RWPE2 (cell line): ENCODE measurements around the gene UPB1.

Experiments
- ATAC-seq: fragments of 200-7000 bp; cut with Tn5 transposase; 3 replicates; pipeline ENCODE4 v1.9.1; 2021; ENCODE audit warnings: low read depth
- DNase-seq: peaks from one replicate; pipeline ENCODE4 v3.0.0-alpha.2; 2020; ENCODE audit warnings: low spot score
- H3K27ac ChIP-seq: fragments of 450-650 bp; 2 replicates; pipeline ENCODE4 v1.5.1; 2017; ENCODE audit warnings: mild to moderate bottlenecking; ENCODE audit not compliant: poor library complexity, severe bottlenecking
- H3K27me3 ChIP-seq: fragments of 250-450 bp; sonication (Bioruptor Pico); 2 replicates; pipeline ENCODE4 v1.5.1; 2021; ENCODE audit warnings: mild to moderate bottlenecking, moderate library complexity; ENCODE audit not compliant: insufficient read depth, poor library complexity, severe bottlenecking
- H3K36me3 ChIP-seq: fragments of 250-450 bp; sonication (Bioruptor Pico); 2 replicates; pipeline ENCODE4 v1.5.1; 2020; ENCODE audit warnings: low read depth, mild to moderate bottlenecking, moderate library complexity
- H3K4me1 ChIP-seq: fragments of 250-450 bp; sonication (Bioruptor Pico); 2 replicates; pipeline ENCODE4 v1.5.1; 2021; ENCODE audit warnings: mild to moderate bottlenecking, moderate library complexity; ENCODE audit not compliant: insufficient read depth, poor library complexity, severe bottlenecking
- H3K4me3 ChIP-seq: fragments of 250-450 bp; sonication (Bioruptor Pico); 2 replicates; pipeline ENCODE4 v1.5.1; 2021; ENCODE audit warnings: mild to moderate bottlenecking, moderate library complexity; ENCODE audit not compliant: severe bottlenecking
- H3K9me3 ChIP-seq: fragments of 250-450 bp; sonication (Bioruptor Pico); 2 replicates; pipeline ENCODE4 v1.5.1; 2021; ENCODE audit warnings: mild to moderate bottlenecking, moderate library complexity; ENCODE audit not compliant: severe bottlenecking
- CTCF ChIP-seq: fragments of 450-650 bp; IDR thresholded peaks from one replicate; pipeline ENCODE4 v1.5.1; 2017; ENCODE audit warnings: mild to moderate bottlenecking, moderate library complexity; ENCODE audit not compliant: poor library complexity, severe bottlenecking

The UPB1 gene

GRCh38 chr22:24516301-24516737 lies 21.2 kb downstream of the UPB1 start:
- no peak overlapping the region for H3K27ac ChIP-seq

DNA sequence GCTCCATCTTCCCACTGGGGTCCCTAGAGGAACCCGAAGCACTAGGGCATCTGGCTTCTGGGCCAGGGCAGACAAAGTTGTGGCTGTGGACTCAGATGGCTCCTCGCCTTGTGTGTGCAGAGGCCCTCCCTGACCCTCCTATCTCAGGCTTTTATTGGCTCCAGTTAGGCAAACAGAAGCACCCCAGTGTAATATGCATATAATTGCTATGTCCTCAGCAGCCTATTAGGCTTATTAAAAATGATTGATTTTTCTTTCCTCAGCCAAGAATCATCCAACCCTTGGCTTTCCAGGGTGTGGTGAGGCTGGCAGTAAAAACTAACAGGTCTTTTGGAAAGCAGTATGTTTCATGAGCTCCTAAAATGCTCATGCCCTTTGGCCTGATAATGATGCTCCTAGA lies 22.3 kb downstream of the UPB1 start:
- Histone ChIP-seq H3K4me1 (peaks cover 4% of the 10 kb centered on the region), H3K27ac (no peak overlapping the region)
- ATAC-seq: no peak

More at GRCh38 chr22:24516301-24516737, 21.2 kb downstream of the UPB1 start:
- TF ChIP-seq CTCF: no peak
- Histone ChIP-seq H3K4me3 (no peak overlapping the region), H3K9me3 (no peaks in the 10 kb centered on the region), H3K27me3 (no peaks in the 10 kb centered on the region), H3K36me3 (no peaks in the 10 kb centered on the region), H3K4me1 (peaks cover under 1% of the 10 kb centered on the region)
- DNase-seq: no peak
- ATAC-seq: peak; percentile 56; the same call in 2 of the 3 replicates

GRCh38 chr22:24518228-24518627 lies 23.1 kb downstream of the UPB1 start:
- H3K4me1 ChIP-seq: peaks cover 4% of the 10 kb centered on the region
- no peaks in the 10 kb centered on the region for H3K27me3 ChIP-seq
- no peak for TF ChIP-seq CTCF
- H3K27ac ChIP-seq: no peak overlapping the region
- no peaks in the 10 kb centered on the region for H3K36me3 ChIP-seq
- H3K4me3 ChIP-seq: no peak overlapping the region
- no peaks in the 10 kb centered on the region for H3K9me3 ChIP-seq
- DNase-seq (no peak), ATAC-seq (no peak)

More for the DNA sequence above, 22.3 kb downstream of the UPB1 start:
- Histone ChIP-seq H3K36me3 (no peaks in the 10 kb centered on the region), H3K27me3 (no peaks in the 10 kb centered on the region), H3K4me3 (no peak overlapping the region), H3K9me3 (no peaks in the 10 kb centered on the region)
- no peak for TF ChIP-seq CTCF
- DNase-seq: no peak

- Histone ChIP-seq H3K27ac (no peak overlapping the region), H3K36me3 (no peaks in the 10 kb centered on the region), H3K27me3 (no peaks in the 10 kb centered on the region), H3K4me3 (no peak overlapping the region), H3K9me3 (no peaks in the 10 kb centered on the region), H3K4me1 (peaks cover 4% of the 10 kb centered on the region)
- no peak for ATAC-seq
- DNase-seq: no peak
- no peak for TF ChIP-seq CTCF
These were observed 23.8 kb downstream of the UPB1 start for GRCh38 chr22:24518771-24519485.

GRCh38 chr22:24519496-24519895 lies 24.4 kb downstream of the UPB1 start:
- no peaks in the 10 kb centered on the region for H3K9me3 ChIP-seq
- no peaks in the 10 kb centered on the region for H3K27me3 ChIP-seq
- no peak overlapping the region for H3K4me3 ChIP-seq
- H3K36me3 ChIP-seq: no peaks in the 10 kb centered on the region
- ATAC-seq: no peak
- H3K27ac ChIP-seq: no peak overlapping the region
- H3K4me1 ChIP-seq: peaks cover 4% of the 10 kb centered on the region
- no peak for TF ChIP-seq CTCF
- DNase-seq: no peak
